Activated naive CD4-positive, alpha-beta T cell treated with anti-CD3 and anti-CD28 coated beads, Interleukin-2, amount 10 ng/mL, durations not matched to agents 7 days and 5 days (primary cell): ENCODE measurements around the gene NEU4.
"Not testable (repeated sequence)": the region's sequence is repeated elsewhere in the genome, so short reads cannot be mapped to it uniquely, and the experiment has no call there.

Experiments
- CTCF ChIA-PET: fragments of 350-600 bp; sonication (Branson Sonifier 250); formaldehyde crosslinking; loops from one replicate; lab custom pipeline; 2021; ENCODE audit warnings: antibody characterized with exemption; lab: Charles Lee
- DNase-seq: peaks from one replicate; pipeline ENCODE4 v3.0.0-alpha.2; 2020
- H3K27ac Mint-ChIP-seq: one replicate; pipeline ENCODE4 v1.8.0; 2021; ENCODE audit warnings: mild to moderate bottlenecking, moderate library complexity, mixed read lengths
- H3K27me3 Mint-ChIP-seq: one replicate; pipeline ENCODE4 v1.8.0; 2021; ENCODE audit warnings: mild to moderate bottlenecking, mixed read lengths
- H3K36me3 Mint-ChIP-seq: one replicate; pipeline ENCODE4 v1.8.0; 2021; ENCODE audit warnings: mixed read lengths
- H3K4me1 Mint-ChIP-seq: one replicate; pipeline ENCODE4 v1.8.0; 2021; ENCODE audit warnings: mixed read lengths
- H3K4me3 Mint-ChIP-seq: one replicate; pipeline ENCODE4 v1.8.0; 2021; ENCODE audit warnings: mild to moderate bottlenecking, moderate library complexity, mixed read lengths
- H3K9me3 Mint-ChIP-seq: one replicate; pipeline ENCODE4 v1.8.0; 2021; ENCODE audit warnings: mixed read lengths

Gene NEU4

GRCh38 chr2:241770936-241771285 is 38.1 kb upstream of the NEU4 start:
- DNase-seq = no peak
- CTCF ChIA-PET = no interaction called here
- Mint-ChIP-seq H3K36me3 (no peaks in the 10 kb centered on the region), H3K27me3 (peaks cover 9% of the 10 kb centered on the region), H3K9me3 (no peaks in the 10 kb centered on the region), H3K4me1 (peaks cover 11% of the 10 kb centered on the region), H3K4me3 (no peak overlapping the region), H3K27ac (no peak overlapping the region)

- Mint-ChIP-seq H3K36me3 (no peaks in the 10 kb centered on the region), H3K4me3 (no peak overlapping the region), H3K27ac (peak overlapping the region; percentile 79), H3K27me3 (peaks cover 9% of the 10 kb centered on the region), H3K4me1 (peaks cover 11% of the 10 kb centered on the region), H3K9me3 (no peaks in the 10 kb centered on the region)
- peak; percentile 15 for DNase-seq
- CTCF ChIA-PET = no interaction called here
Measured at GRCh38 chr2:241771286-241772062, 37.5 kb upstream of the NEU4 start.

- peaks cover 9% of the 10 kb centered on the region for H3K27me3 Mint-ChIP-seq
- H3K9me3 Mint-ChIP-seq = no peaks in the 10 kb centered on the region
- CTCF ChIA-PET = no interaction called here
- DNase-seq = peak; percentile 47
- H3K4me3 Mint-ChIP-seq = no peak overlapping the region
- H3K27ac Mint-ChIP-seq = peak overlapping the region; percentile 79
- no peaks in the 10 kb centered on the region for H3K36me3 Mint-ChIP-seq
- H3K4me1 Mint-ChIP-seq = peaks cover 11% of the 10 kb centered on the region
Measured at GRCh38 chr2:241772063-241772499, 36.9 kb upstream of the NEU4 start.

DNA sequence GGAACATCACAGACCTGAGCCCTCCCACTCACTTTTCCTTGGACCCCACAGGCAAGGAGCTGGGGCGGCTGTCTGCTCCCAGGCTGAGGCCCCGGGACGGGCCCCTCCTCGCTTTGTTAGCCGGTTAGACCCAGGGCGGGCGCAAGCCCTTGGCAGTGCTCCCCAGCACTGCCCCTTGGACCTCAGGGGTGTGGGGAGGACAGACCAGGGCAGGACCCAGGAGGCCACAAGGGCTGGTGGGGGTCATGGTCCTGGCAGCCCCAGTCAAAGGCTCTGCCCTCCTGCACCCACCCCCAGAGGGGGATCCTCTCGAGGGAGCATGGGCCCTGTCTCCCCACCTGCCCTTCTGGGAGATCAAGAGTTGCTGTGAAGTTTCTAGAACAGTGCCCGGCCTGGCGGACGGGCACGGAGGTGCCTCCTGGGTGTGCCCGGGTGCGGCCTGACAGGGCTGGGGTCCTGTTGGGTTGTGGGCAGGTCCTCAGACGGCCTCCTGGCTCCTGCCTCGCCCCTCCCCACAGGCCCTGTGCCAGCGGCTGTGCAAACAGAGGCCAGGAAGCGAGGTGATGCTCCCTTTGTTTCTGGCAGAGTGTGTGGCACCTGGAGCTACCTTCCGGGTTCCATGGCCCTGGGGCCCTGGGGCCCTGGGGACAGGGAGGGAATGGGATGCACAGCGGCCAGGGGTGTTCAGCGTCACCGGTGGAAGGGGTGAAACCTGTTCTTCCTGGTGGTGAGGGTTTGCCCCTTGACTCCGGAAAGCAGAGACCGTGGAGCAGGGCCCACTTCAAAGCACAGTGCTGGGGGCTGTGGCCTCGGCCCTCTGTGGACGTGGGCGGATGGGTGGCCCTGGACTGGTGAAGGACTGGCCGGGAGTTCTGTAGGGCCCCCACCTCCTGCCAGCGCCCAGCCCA is 35.2 kb upstream of the NEU4 start:
- Mint-ChIP-seq H3K27ac (no peak overlapping the region), H3K4me1 (peaks cover 11% of the 10 kb centered on the region), H3K4me3 (no peak overlapping the region), H3K36me3 (no peaks in the 10 kb centered on the region), H3K27me3 (peaks cover 9% of the 10 kb centered on the region), H3K9me3 (no peaks in the 10 kb centered on the region)
- CTCF ChIA-PET = interaction anchor here (1.3 kb wide), 1 partner anchor 31 kb away, joined by 4 read pairs; no protein-coding TSS in a partner anchor
- no peak for DNase-seq

GRCh38 chr2:241774419-241775222 is 34.4 kb upstream of the NEU4 start:
- CTCF ChIA-PET = no interaction called here
- Mint-ChIP-seq H3K36me3 (no peaks in the 10 kb centered on the region), H3K9me3 (peaks cover 2% of the 10 kb centered on the region), H3K4me1 (peaks cover 11% of the 10 kb centered on the region), H3K4me3 (no peak overlapping the region), H3K27ac (no peak overlapping the region), H3K27me3 (peaks cover 9% of the 10 kb centered on the region)
- DNase-seq = no peak

DNA sequence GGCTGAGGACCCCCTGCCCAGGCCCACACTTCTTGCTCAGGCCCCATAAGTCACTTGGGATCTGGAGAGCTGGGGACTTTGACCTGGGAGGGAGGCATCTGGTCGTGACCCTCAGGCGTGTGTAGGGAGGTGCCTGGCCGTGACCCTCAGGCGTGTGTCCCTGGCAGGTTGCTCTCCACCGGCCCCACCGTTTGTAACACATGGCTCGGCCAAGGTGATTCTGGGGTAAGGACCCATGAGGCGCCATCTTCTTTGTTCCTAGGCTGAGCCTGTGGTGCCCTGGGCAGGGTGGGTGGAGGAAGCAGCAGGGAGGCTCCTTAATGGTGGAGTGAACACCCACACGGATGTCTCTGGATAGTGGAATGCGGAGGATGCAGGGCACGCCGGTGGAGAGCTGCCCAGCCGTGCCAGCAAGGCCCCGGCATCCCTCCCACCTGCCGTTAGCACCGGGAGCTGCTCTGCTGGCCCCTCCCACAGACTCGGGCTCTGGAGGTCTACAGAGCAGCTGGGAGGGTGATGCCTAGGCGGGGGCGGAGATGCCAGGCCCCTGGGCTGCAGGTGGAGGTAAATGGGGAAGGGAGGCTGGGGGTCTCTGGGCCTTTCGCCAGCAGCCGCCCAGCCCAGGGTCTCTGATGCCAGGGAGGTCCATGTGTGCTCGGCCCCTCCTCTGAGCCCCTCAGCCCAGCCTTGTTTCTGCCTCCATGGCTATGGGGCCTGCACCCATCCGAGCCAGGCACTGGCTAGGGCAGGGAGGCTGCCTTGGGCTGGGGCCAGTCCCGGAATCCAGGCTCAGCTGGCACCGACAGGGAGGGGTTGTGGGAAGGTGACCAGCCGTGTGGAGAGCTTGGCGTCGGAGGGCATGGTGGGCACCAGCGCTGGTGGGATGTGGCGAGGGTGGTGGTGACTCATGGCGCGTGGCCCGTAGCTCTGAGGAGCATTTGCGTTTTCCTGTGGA is 33.5 kb upstream of the NEU4 start:
- Mint-ChIP-seq H3K27ac (no peak overlapping the region), H3K4me3 (no peak overlapping the region), H3K9me3 (peaks cover 2% of the 10 kb centered on the region), H3K27me3 (peaks cover 9% of the 10 kb centered on the region), H3K36me3 (no peaks in the 10 kb centered on the region), H3K4me1 (peaks cover 11% of the 10 kb centered on the region)
- DNase-seq = no peak
- CTCF ChIA-PET = no interaction called here

- Mint-ChIP-seq H3K4me1 (peaks cover 11% of the 10 kb centered on the region), H3K36me3 (no peaks in the 10 kb centered on the region), H3K27ac (no peak within 1 kb of the TSS), H3K27me3 (peaks cover 9% of the 10 kb centered on the region), H3K9me3 (peaks cover 4% of the 10 kb centered on the region), H3K4me3 (no peak within 1 kb of the TSS)
- CTCF ChIA-PET = no interaction called here
- DNase-seq = peak; percentile 10
Measured at GRCh38 chr2:241776336-241777169, 32.4 kb upstream of the NEU4 start, which contains the start of gene GAL3ST2. Gene GAL3ST2, plus strand, starts transcription at chr2:241776822. Its CDS starts 134 bp downstream, at chr2:241776956.

DNA sequence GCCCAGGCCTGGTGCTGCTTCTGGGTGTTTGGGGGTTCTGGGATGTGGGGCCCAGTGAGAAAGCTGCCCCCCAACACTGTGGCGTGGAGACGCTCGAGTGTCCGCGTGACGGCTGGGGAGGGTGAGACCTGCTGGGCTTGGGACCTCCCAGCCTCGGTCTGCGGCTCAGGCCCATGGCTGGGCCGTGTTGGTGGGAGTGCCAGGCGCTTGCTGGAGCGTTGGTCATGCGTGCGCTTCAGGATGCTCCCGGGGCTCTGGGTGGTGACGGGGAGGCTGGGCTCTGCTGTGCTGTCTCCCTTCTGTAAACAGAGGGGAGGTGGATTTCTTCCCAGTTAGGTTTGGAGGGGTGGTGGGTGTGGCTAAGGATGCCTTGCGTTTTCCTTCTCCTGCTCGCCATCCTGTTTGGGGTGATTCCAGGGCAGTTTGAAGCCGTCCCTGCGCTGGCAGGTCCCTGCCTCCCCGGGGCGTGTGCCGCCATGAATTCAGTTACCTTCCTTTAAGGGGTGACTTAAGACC is 31.8 kb upstream of the NEU4 start:
- Mint-ChIP-seq H3K36me3 (no peaks in the 10 kb centered on the region), H3K4me1 (peaks cover 6% of the 10 kb centered on the region), H3K9me3 (peaks cover 4% of the 10 kb centered on the region), H3K27me3 (peaks cover 9% of the 10 kb centered on the region), H3K4me3 (no peak overlapping the region), H3K27ac (no peak overlapping the region)
- CTCF ChIA-PET = interaction anchor here (1.1 kb wide), 1 partner anchor 10 kb away, joined by 3 read pairs; no protein-coding TSS in a partner anchor
- no peak for DNase-seq

- H3K27ac Mint-ChIP-seq = no peak overlapping the region
- no peak overlapping the region for H3K4me3 Mint-ChIP-seq
- H3K27me3 Mint-ChIP-seq = peaks cover 9% of the 10 kb centered on the region
- H3K9me3 Mint-ChIP-seq = peaks cover 5% of the 10 kb centered on the region
- no peaks in the 10 kb centered on the region for H3K36me3 Mint-ChIP-seq
- no peak for DNase-seq
- no peaks in the 10 kb centered on the region for H3K4me1 Mint-ChIP-seq
- CTCF ChIA-PET = interaction anchor here (1.1 kb wide), 1 partner anchor 9 kb away, joined by 3 read pairs; no protein-coding TSS in a partner anchor
Measured at GRCh38 chr2:241777686-241778627, 31.0 kb upstream of the NEU4 start.

DNA sequence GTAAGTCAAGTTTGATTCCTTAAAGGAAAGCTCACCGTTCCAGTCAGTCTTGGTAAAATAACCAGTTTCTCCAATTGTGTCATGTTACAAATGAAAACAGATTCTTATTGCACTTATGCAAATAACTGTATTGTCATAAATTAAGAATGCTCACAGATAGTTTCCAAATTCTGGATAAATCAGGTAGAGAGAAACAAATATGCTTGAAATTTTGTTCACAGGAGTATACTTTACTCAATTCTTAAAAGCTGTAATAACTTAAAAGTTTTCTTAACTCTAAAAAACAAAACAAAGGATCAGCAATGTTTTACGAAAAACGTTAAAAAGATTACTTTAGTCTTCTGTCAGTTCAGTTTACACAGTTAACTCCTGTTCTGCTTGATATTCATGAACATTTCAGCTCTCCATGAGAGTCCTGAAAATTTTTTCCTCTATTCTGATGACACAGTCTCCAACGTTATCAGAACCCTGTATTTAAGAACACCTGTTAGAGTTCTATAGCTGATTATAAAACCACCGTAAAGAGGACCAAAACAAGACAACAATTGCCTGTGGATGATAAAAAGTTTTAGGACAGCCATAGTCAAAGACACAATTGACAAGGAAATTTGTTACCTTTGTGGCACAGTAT is 27.9 kb upstream of the NEU4 start:
- H3K9me3 Mint-ChIP-seq = peaks cover 7% of the 10 kb centered on the region
- no peak overlapping the region for H3K4me3 Mint-ChIP-seq
- H3K4me1 Mint-ChIP-seq = no peaks in the 10 kb centered on the region
- H3K27ac Mint-ChIP-seq = no peak overlapping the region
- no peaks in the 10 kb centered on the region for H3K36me3 Mint-ChIP-seq
- CTCF ChIA-PET = no interaction called here
- no peaks in the 10 kb centered on the region for H3K27me3 Mint-ChIP-seq
- DNase-seq = no peak

DNA sequence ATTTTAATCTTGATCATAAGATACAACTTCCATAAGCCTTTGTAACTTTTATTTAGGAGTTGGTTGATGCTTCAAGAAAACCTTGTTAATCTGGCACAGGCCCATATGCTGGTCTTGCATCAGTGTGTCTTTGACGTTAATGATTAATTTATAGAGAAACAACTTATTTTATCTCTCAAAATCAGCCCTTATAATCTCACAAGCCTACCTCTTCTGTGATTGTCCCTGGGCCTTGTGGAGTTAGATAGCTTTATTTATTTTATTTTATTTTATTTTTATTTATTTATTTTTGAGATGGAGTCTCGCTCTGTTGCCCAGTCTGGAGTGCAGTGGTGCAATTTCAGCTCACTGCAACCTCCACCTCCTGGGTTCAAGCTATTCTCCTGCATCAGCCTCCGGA is 26.9 kb upstream of the NEU4 start:
- H3K9me3 Mint-ChIP-seq, H3K4me3 Mint-ChIP-seq, H3K27me3 Mint-ChIP-seq, H3K36me3 Mint-ChIP-seq, H3K4me1 Mint-ChIP-seq, H3K27ac Mint-ChIP-seq, DNase-seq: not testable (repeated sequence)
- CTCF ChIA-PET = interaction anchor here (1.1 to 1.4 kb wide), 2 partner anchors 9 to 22 kb away, joined by 3 read pairs; no protein-coding TSS in a partner anchor
